ENCODE measurements around the gene CPN2. TPM values are rescaled to one million over a fixed set of nuclear protein-coding genes. Genes with fewer than 3 reads are reported as not detected.

CPN2 gene
- total and polyA plus RNA-seq, 4 donors, result 20.4 to 196 (median 128) TPM

- no peak for TF ChIP-seq RXRA (IDR thresholded peaks at IDR 0.05)
- TF ChIP-seq REST (IDR thresholded peaks at IDR 0.05), result no peak
- TF ChIP-seq RAD21 (IDR thresholded peaks at IDR 0.05), result no peak
- TF ChIP-seq FOXA1 (IDR thresholded peaks at IDR 0.05), result no peak
- TF ChIP-seq JUND (IDR thresholded peaks at IDR 0.05), result no peak
- TF ChIP-seq ZBTB33 (IDR thresholded peaks at IDR 0.05), result no peak
- no peak for TF ChIP-seq GABPA (IDR thresholded peaks at IDR 0.05 in 1 of 2, conservative IDR thresholded peaks at IDR 0.05 in 1 of 2)
- TF ChIP-seq SP1 (IDR thresholded peaks at IDR 0.05), result no peak
- no peak for TF ChIP-seq HNF4A (conservative IDR thresholded peaks at IDR 0.05)
- no peak for TF ChIP-seq FOXA2 (IDR thresholded peaks at IDR 0.05)
- no peaks in the 10 kb centered on the region for H3K9me3 ChIP-seq (ENCODE audit: control insufficient read depth in 4 of 4, low read length in 3 of 4)
- no peak overlapping the region for H3K9ac ChIP-seq (ENCODE audit: low read depth in 1 of 2, low read length in 2 of 2)
- WGBS, result 95% methylated on average over 3 of the region's 3 CpGs
- no peak overlapping the region for H3K4me3 ChIP-seq (ENCODE audit: low read depth in 1 of 3, low read length in 3 of 3)
- no peak overlapping the region for H3K27ac ChIP-seq (ENCODE audit: low read depth in 1 of 2, low read length in 2 of 2)
- peaks cover 0 to 25% (median 11%) of the 10 kb centered on the region in 4 donors for H3K4me1 ChIP-seq (ENCODE audit: control insufficient read depth in 4 of 4, insufficient read depth in 4 of 4, low read length in 3 of 4)
- DNase-seq (ENCODE audit: low spot score), result no peak
- no peaks in the 10 kb centered on the region for H3K36me3 ChIP-seq (ENCODE audit: control insufficient read depth in 4 of 4, insufficient read depth in 3 of 4, low read depth in 1 of 4, low read length in 3 of 4)
- H3K27me3 ChIP-seq (ENCODE audit: control insufficient read depth in 4 of 4, insufficient read depth in 4 of 4, low read length in 3 of 4), result no peaks in the 10 kb centered on the region
Observed at GRCh38 chr3:194318511-194319161, 32.5 kb downstream of the CPN2 start.

- TF ChIP-seq REST (IDR thresholded peaks at IDR 0.05) (no peak), EGR1 (IDR thresholded peaks at IDR 0.05; ENCODE audit: low read depth in 2 of 2) (no peak), FOXA1 (IDR thresholded peaks at IDR 0.05) (no peak), CTCF (IDR thresholded peaks at IDR 0.05; ENCODE audit: low read depth, low read length, missing input control) (no peak), FOXA2 (IDR thresholded peaks at IDR 0.05) (no peak), GABPA (IDR thresholded peaks at IDR 0.05 in 1 of 2, conservative IDR thresholded peaks at IDR 0.05 in 1 of 2) (no peak), YY1 (IDR thresholded peaks at IDR 0.05) (no peak), MAX (IDR thresholded peaks at IDR 0.05) (no peak), SP1 (IDR thresholded peaks at IDR 0.05) (no peak), ATF3 (IDR thresholded peaks at IDR 0.05) (no peak), HNF4A (conservative IDR thresholded peaks at IDR 0.05) (no peak), HNF4G (IDR thresholded peaks at IDR 0.05) (no peak), TAF1 (conservative IDR thresholded peaks at IDR 0.05) (no peak), JUND (IDR thresholded peaks at IDR 0.05) (no peak), RXRA (IDR thresholded peaks at IDR 0.05) (no peak)
- H3K27me3 ChIP-seq (ENCODE audit: control insufficient read depth in 4 of 4, insufficient read depth in 4 of 4, low read length in 3 of 4), result no peaks in the 10 kb centered on the region
- peaks cover 0 to 25% (median 11%) of the 10 kb centered on the region in 4 donors for H3K4me1 ChIP-seq (ENCODE audit: control insufficient read depth in 4 of 4, insufficient read depth in 4 of 4, low read length in 3 of 4)
- no peak for DNase-seq (ENCODE audit: low spot score)
- H3K4me3 ChIP-seq (ENCODE audit: low read depth in 1 of 3, low read length in 3 of 3), result no peak overlapping the region
- H3K9ac ChIP-seq (ENCODE audit: low read depth in 1 of 2, low read length in 2 of 2), result no peak overlapping the region
- H3K27ac ChIP-seq (ENCODE audit: low read depth in 1 of 2, low read length in 2 of 2), result no peak overlapping the region
- H3K36me3 ChIP-seq (ENCODE audit: control insufficient read depth in 4 of 4, insufficient read depth in 3 of 4, low read depth in 1 of 4, low read length in 3 of 4), result no peaks in the 10 kb centered on the region
- H3K9me3 ChIP-seq (ENCODE audit: control insufficient read depth in 4 of 4, low read length in 3 of 4), result no peaks in the 10 kb centered on the region
- WGBS, result 95% methylated on average over 6 of the region's 6 CpGs
Observed at GRCh38 chr3:194316918-194317317, 34.2 kb downstream of the CPN2 start.

Data from liver (tissue), 9 donors.